Spleen (tissue), 11 donors: ENCODE data around the gene COLEC12. TPM values are rescaled to one million over a fixed set of nuclear protein-coding genes. Genes with fewer than 3 reads are reported as not detected.

Experiments used
- DNase-seq: peaks from one replicate; pipeline ENCODE4 v3.0.0-alpha.2; 2020
- H3K27ac ChIP-seq, 8 donors: fragments of 200-600 bp; sonication (generic) in 7 of 8; 1 replicate in 4 of 8; 2 replicates in 4 of 8; pipeline versions ENCODE4 v1.5.0 to v1.8.0; 2016 to 2021; ENCODE audit warnings: inconsistent platforms in 4 of 8, mild to moderate bottlenecking in 4 of 8, moderate library complexity in 1 of 8
- H3K27me3 ChIP-seq, 7 donors: fragments of 200-600 bp; sonication (generic) in 6 of 7; replicated peaks in 1 of 7; 1 replicate in 4 of 7; 2 replicates in 3 of 7; pipeline versions ENCODE4 v1.5.0 to v1.8.0; 2016 to 2021; ENCODE audit warnings: inconsistent platforms in 3 of 7, mild to moderate bottlenecking in 1 of 7
- H3K36me3 ChIP-seq, 6 donors: fragments of 200-600 bp; sonication (generic) in 5 of 6; 1 replicate in 4 of 6; 2 replicates in 2 of 6; pipeline versions ENCODE4 v1.5.0 to v1.8.0; 2016 to 2021; ENCODE audit warnings: inconsistent platforms in 2 of 6
- H3K4me1 ChIP-seq, 6 donors: fragments of 200-600 bp; sonication (generic) in 5 of 6; 1 replicate in 3 of 6; 2 replicates in 3 of 6; pipeline versions ENCODE4 v1.5.0 to v1.8.0; 2016 to 2021; ENCODE audit warnings: inconsistent platforms in 3 of 6
- H3K4me3 ChIP-seq, 8 donors: fragments of 200-600 bp; sonication (generic) in 7 of 8; 1 replicate in 4 of 8; 2 replicates in 4 of 8; pipeline versions ENCODE4 v1.5.0 to v1.8.0; 2016 to 2021; ENCODE audit warnings: inconsistent platforms in 4 of 8, mild to moderate bottlenecking in 4 of 8, moderate library complexity in 2 of 8
- H3K9me3 ChIP-seq, 8 donors: fragments of 200-600 bp; sonication (generic) in 7 of 8; 1 replicate in 4 of 8; 2 replicates in 4 of 8; pipeline versions ENCODE4 v1.5.0 to v1.8.0; 2016 to 2021; ENCODE audit warnings: inconsistent platforms in 4 of 8
- POLR2A ChIP-seq, 3 donors: fragments of 450-650 bp; IDR thresholded peaks; one replicate each; pipeline ENCODE4 v1.5.1; 2017; ENCODE audit warnings: antibody characterized with exemption in 3 of 3, mild to moderate bottlenecking in 1 of 3
- POLR2AphosphoS5 ChIP-seq, 3 donors: sonication (generic); formaldehyde crosslinking; IDR thresholded peaks; one replicate each; pipeline ENCODE4 v1.5.1; 2017; ENCODE audit warnings: antibody characterized with exemption in 3 of 3
- WGBS, 5 donors: extraction: QIAGEN DNeasy Blood & Tissue Kit in 3 of 5; methylation state at CpG; one replicate each; pipeline versions ENCODE4 v1.1.5 to v1.1.7; 2013 to 2018; 5-methylcytosine and 5-hydroxymethylcytosine counted together
- intact Hi-C: fragments of 100-400 bp; cut with DNase I; formaldehyde crosslinking; loops from one replicate; pipeline ENCODE4 v1.15.0; 2023; ENCODE audit warnings: low total_unique reads
- polyA plus RNA-seq, 3 donors: library from polyadenylated mRNA; stranded (reverse); fragments of 200-250 nt; gene quantifications; one replicate each; pipeline ENCODE4 v1.2.1, GENCODE V29; 2013
- total RNA-seq, 7 donors: library from RNA; depleted of rRNA in 3 of 7; stranded (reverse); fragments of >200 nt in 3 of 7; fragmentation: NEBNext Ultra II Directional in 4 of 7; extraction: Animal tissue kit (Norgen Biotek cat#: 25700) in 4 of 7; gene quantifications; one replicate each; pipeline versions ENCODE4 v1.1.0 to v1.2.1, GENCODE V29; 2016 to 2021
- TF ChIP-seq, protein P1 (sequence below), 11 experiments: fragments of 200-600 bp in 7 of 11; fragments of 450-650 bp in 4 of 11; sonication (generic) in 4 of 11; IDR thresholded peaks in 8 of 11; conservative IDR thresholded peaks in 3 of 11; 1 replicate in 7 of 11; 2 replicates in 4 of 11; pipeline versions ENCODE4 v1.4.0 to v1.8.0; 2016 to 2021; ENCODE audit warnings: antibody characterized with exemption in 11 of 11, inconsistent platforms in 4 of 11, mild to moderate bottlenecking in 1 of 11
- donor health status: healthy with polysubstance abuse.
- donor health status: DM: no; HTN: no; CAD: no; lungs with moderate emphysema.
- donor health status: DM: no; HTN: no; CAD: no.
- donor health status: Bipolar disorder and iron deficiency.
- donor health status: healthy.
- donor health status: DM: no; HTN: no; CAD: no.
- donor health status: DM: yes; HTN: yes; CAD: no.

The COLEC12 gene
- total and polyA plus RNA-seq, 10 donors, result 0.13 to 4.5 (median 1.0) TPM

DNA sequence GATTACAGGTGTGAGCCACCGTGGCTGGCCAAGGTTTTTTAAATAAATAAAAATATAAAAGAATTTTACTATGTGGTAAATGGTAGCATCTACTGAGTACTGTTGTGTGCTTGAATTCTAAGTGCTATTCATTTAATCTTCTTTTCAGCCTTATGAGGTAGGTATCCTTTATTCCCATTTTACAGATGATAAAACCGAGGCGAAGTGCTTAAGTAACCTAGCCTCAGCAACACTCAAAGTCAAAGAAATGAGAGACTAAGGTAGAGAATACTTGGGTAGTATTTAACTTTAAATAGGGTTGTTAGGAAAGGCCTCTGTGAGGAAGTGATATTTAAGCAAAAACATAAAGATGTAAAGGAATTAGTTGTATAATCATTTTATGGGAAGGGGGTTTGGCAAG lies 227.0 kb downstream of the COLEC12 start:
- peaks cover 0 to 2% (median 0%) of the 10 kb centered on the region in 7 donors for H3K27me3 ChIP-seq
- H3K27ac ChIP-seq, result no peak overlapping the region
- H3K9me3 ChIP-seq, result peaks cover 0 to 12% (median 6%) of the 10 kb centered on the region in 8 donors
- H3K4me3 ChIP-seq, result no peak overlapping the region
- WGBS, 5 donors, result 92 to 99% (median 93%) methylated on average over 3 of the region's 3 CpGs
- intact Hi-C loops, result no loop called here
- DNase-seq, result no peak
- no peaks in the 10 kb centered on the region for H3K36me3 ChIP-seq
- H3K4me1 ChIP-seq, result peaks cover 6 to 14% (median 13%) of the 10 kb centered on the region in 6 donors
- TF ChIP-seq POLR2AphosphoS5 (IDR thresholded peaks at IDR 0.05), result no peak
- TF ChIP-seq, protein P1, sequence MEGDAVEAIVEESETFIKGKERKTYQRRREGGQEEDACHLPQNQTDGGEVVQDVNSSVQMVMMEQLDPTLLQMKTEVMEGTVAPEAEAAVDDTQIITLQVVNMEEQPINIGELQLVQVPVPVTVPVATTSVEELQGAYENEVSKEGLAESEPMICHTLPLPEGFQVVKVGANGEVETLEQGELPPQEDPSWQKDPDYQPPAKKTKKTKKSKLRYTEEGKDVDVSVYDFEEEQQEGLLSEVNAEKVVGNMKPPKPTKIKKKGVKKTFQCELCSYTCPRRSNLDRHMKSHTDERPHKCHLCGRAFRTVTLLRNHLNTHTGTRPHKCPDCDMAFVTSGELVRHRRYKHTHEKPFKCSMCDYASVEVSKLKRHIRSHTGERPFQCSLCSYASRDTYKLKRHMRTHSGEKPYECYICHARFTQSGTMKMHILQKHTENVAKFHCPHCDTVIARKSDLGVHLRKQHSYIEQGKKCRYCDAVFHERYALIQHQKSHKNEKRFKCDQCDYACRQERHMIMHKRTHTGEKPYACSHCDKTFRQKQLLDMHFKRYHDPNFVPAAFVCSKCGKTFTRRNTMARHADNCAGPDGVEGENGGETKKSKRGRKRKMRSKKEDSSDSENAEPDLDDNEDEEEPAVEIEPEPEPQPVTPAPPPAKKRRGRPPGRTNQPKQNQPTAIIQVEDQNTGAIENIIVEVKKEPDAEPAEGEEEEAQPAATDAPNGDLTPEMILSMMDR (IDR thresholded peaks at IDR 0.05 in 8 of 11, conservative IDR thresholded peaks at IDR 0.05 in 3 of 11), result no peak
- no peak for TF ChIP-seq POLR2A (IDR thresholded peaks at IDR 0.05)

DNA sequence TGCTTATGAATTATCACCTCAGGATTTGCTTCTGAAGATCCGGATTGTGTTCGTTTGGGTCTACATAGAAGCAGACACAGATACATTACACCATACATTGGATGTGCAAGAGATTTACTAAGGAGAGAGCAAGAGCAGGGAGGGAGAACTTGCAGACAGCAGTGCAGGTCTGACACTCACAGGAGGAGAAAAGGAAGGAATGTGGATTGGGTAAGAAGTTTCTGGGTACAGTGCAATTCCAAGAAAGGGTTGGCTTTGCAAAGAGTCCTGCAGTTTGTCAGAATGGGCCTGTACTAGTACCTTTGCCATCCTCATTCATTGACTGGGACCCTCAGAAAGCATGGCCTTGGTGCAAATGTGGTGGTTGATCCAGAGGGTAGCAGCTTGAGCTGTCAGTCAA lies 227.9 kb downstream of the COLEC12 start:
- no peak overlapping the region for H3K4me3 ChIP-seq
- no peaks in the 10 kb centered on the region for H3K27me3 ChIP-seq
- WGBS, 5 donors, result 93 to 100% (median 97%) methylated on average over 2 of the region's 2 CpGs
- no peaks in the 10 kb centered on the region for H3K36me3 ChIP-seq
- peaks cover 0 to 4% (median 0%) of the 10 kb centered on the region in 8 donors for H3K9me3 ChIP-seq
- H3K27ac ChIP-seq, result no peak overlapping the region
- intact Hi-C loops, result no loop called here
- H3K4me1 ChIP-seq, result peaks cover 6 to 18% (median 13%) of the 10 kb centered on the region in 6 donors
- no peak for TF ChIP-seq POLR2A (IDR thresholded peaks at IDR 0.05)
- no peak for TF ChIP-seq POLR2AphosphoS5 (IDR thresholded peaks at IDR 0.05)
- TF ChIP-seq, protein P1 (IDR thresholded peaks at IDR 0.05 in 8 of 11, conservative IDR thresholded peaks at IDR 0.05 in 3 of 11), result no peak
- DNase-seq, result no peak

DNA sequence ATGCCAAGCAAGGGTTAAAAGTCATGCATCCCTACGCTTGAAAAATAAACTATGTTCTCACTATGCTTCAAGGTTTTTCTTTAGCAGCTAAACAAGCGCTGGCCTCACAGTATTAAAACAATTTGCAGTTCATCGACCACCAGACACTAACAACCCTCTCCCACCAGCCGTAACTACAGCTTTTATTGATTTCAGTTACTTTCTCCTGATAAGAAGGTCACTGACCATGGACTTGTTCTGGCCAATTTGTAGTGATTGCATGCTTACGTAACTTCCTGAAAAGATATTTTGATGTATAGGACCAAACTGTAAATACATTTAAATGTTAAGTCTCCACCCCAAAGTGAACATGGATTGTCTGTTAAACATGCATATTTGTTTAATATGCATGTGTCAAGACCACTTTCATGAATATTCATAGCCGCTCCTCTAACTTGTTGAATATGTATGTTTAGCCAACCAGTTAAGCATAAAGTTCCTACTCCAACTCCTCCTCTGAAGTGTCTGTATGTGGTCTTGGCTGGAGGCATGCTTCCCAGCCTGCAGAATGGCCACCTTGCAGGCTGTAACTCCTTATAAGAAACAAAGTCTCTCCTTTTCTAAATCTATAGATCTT lies 230.9 kb downstream of the COLEC12 start:
- H3K36me3 ChIP-seq, result peaks cover 0 to 5% (median 3%) of the 10 kb centered on the region in 6 donors
- no peak overlapping the region for H3K27ac ChIP-seq
- no peaks in the 10 kb centered on the region for H3K27me3 ChIP-seq
- peaks cover 13 to 49% (median 29%) of the 10 kb centered on the region in 6 donors for H3K4me1 ChIP-seq
- H3K4me3 ChIP-seq, result no peak overlapping the region
- 84 to 92% (median 87%) methylated on average over 6 of the region's 6 CpGs for WGBS, 5 donors
- TF ChIP-seq POLR2AphosphoS5 (IDR thresholded peaks at IDR 0.05) (no peak), POLR2A (IDR thresholded peaks at IDR 0.05) (no peak)
- TF ChIP-seq, protein P1 (IDR thresholded peaks at IDR 0.05 in 8 of 11, conservative IDR thresholded peaks at IDR 0.05 in 3 of 11), result no peak
- no peak for DNase-seq
- no peaks in the 10 kb centered on the region for H3K9me3 ChIP-seq
- intact Hi-C loops, result loop anchor here (5.0 kb wide), 1 partner anchor 117 kb away; no protein-coding TSS in a partner anchor

DNA sequence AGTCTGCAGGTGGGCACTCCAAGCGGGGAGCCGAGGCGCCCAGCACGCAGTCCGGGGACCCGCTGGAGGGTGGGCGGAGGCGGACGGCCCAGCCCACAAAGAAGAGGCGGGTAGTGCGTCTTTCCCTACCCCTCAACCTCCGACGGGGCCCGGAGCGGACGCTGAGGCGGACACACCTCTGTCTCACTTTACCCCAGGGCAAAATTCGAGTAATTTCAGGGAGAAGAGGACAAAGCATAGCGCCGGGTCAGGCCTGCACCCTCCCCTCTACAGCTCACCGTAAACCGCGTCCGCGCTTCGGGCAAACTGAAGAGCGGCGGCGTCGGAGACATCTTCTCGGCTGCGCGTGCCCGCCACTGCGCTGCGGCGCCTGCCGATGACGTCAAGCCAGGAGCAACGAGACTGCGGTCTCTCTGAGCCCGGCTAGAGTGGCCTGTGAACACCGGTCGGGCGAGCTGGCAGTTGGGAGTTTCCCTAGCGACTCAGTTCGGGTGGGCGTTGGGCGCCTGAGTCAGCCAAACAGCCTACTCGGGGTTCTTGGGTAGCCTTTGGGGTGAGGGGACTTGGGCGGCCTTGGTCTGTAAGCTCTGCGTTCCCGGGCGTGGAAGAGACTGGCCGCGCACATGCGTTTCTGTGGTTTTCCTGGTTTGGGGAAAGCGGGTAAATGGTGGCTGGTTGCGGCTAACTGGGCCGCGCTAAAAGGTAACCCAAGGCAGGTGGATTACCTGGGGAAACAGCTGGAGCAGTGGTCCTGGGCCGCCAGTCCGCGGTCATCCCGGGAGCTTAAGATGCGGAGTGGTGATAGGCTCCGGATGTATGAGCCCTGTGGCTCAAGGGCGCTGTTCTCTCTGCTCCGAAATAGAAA lies 232.6 kb downstream of the COLEC12 start, which contains the start of gene THOC1:
THOC1 (minus strand) TSS at position 360 of the 865 bp plus-strand sequence; CDS start at position 332, 28 bp downstream.
- no peaks in the 10 kb centered on the region for H3K9me3 ChIP-seq
- peaks cover 13 to 52% (median 29%) of the 10 kb centered on the region in 6 donors for H3K4me1 ChIP-seq
- intact Hi-C loops, result loop anchor here (5.0 kb wide), 1 partner anchor 116 kb away; no protein-coding TSS in a partner anchor
- no peaks in the 10 kb centered on the region for H3K27me3 ChIP-seq
- 0 to 1% (median 1%) methylated on average over 20 to 69 of the region's 69 CpGs for WGBS, 5 donors
- peak; percentile 99 for DNase-seq
- H3K36me3 ChIP-seq, result peaks cover 0 to 22% (median 18%) of the 10 kb centered on the region in 6 donors
- TF ChIP-seq POLR2AphosphoS5 (IDR thresholded peaks at IDR 0.05) (peak; percentile 98), POLR2A (IDR thresholded peaks at IDR 0.05) (peak in 1 of 3 donors; percentile 70)
- TF ChIP-seq, protein P1 (IDR thresholded peaks at IDR 0.05 in 8 of 11, conservative IDR thresholded peaks at IDR 0.05 in 3 of 11), result peak in 1 of 11 experiments; percentile 20
- H3K27ac ChIP-seq, result peak within 1 kb of the TSS; percentile 84 to 95 (median 94)
- H3K4me3 ChIP-seq, result peak within 1 kb of the TSS; percentile 68 to 97 (median 90)
